NB4 (cell line): ENCODE measurements around the gene ADAMTSL1.

ENCODE experiments used
- DNase-seq: peaks from one replicate; pipeline ENCODE4 v3.0.0; 2010; ENCODE audit warnings: low read depth
- H3K4me3 ChIP-seq: one replicate; pipeline ENCODE4 v1.5.1; 2011; ENCODE audit warnings: mild to moderate bottlenecking, low read depth, low read length, moderate library complexity
- MYC ChIP-seq: IDR thresholded peaks from 2 replicates; pipeline ENCODE4 v1.6.1; 2011; ENCODE audit warnings: low read depth, low read length
- POLR2A ChIP-seq: IDR thresholded peaks from 2 replicates; pipeline ENCODE4 v1.6.1; 2011; ENCODE audit warnings: mild to moderate bottlenecking; ENCODE audit not compliant: insufficient read length; ENCODE audit errors: extremely low read depth
- TF ChIP-seq, protein P1 (sequence below): IDR thresholded peaks from 2 replicates; pipeline ENCODE4 v1.6.1; 2011; ENCODE audit warnings: low read depth, low read length
- TF ChIP-seq, protein P2 (sequence below): IDR thresholded peaks from one replicate; pipeline ENCODE4 v1.5.1; 2012; ENCODE audit warnings: low read depth, low read length

Gene ADAMTSL1

DNA sequence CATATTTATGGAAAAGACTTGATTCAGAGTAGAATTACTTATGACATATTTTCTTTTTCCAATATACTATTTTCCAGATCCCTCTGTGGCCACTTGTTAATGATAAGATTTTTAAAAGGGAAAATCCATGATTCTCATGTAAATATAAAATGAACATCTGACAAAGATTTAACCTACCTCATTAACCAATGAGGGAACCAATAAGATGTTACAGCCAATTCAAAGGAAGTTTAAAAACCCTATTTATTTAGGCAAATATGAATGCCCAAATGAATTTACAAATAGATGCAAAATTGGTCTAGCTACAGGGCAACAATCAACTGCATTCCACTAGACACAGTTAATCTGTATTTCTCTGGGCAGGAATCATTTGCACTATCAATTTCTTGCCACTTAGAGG is 226.8 kb downstream of the ADAMTSL1 start:
- TF ChIP-seq POLR2A = no peak
- no peak for TF ChIP-seq MYC
- TF ChIP-seq, protein P1, sequence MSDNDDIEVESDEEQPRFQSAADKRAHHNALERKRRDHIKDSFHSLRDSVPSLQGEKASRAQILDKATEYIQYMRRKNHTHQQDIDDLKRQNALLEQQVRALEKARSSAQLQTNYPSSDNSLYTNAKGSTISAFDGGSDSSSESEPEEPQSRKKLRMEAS = no peak
- TF ChIP-seq, protein P2, sequence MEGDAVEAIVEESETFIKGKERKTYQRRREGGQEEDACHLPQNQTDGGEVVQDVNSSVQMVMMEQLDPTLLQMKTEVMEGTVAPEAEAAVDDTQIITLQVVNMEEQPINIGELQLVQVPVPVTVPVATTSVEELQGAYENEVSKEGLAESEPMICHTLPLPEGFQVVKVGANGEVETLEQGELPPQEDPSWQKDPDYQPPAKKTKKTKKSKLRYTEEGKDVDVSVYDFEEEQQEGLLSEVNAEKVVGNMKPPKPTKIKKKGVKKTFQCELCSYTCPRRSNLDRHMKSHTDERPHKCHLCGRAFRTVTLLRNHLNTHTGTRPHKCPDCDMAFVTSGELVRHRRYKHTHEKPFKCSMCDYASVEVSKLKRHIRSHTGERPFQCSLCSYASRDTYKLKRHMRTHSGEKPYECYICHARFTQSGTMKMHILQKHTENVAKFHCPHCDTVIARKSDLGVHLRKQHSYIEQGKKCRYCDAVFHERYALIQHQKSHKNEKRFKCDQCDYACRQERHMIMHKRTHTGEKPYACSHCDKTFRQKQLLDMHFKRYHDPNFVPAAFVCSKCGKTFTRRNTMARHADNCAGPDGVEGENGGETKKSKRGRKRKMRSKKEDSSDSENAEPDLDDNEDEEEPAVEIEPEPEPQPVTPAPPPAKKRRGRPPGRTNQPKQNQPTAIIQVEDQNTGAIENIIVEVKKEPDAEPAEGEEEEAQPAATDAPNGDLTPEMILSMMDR = no peak
- DNase-seq = no peak
- H3K4me3 ChIP-seq = no peak overlapping the region

DNA sequence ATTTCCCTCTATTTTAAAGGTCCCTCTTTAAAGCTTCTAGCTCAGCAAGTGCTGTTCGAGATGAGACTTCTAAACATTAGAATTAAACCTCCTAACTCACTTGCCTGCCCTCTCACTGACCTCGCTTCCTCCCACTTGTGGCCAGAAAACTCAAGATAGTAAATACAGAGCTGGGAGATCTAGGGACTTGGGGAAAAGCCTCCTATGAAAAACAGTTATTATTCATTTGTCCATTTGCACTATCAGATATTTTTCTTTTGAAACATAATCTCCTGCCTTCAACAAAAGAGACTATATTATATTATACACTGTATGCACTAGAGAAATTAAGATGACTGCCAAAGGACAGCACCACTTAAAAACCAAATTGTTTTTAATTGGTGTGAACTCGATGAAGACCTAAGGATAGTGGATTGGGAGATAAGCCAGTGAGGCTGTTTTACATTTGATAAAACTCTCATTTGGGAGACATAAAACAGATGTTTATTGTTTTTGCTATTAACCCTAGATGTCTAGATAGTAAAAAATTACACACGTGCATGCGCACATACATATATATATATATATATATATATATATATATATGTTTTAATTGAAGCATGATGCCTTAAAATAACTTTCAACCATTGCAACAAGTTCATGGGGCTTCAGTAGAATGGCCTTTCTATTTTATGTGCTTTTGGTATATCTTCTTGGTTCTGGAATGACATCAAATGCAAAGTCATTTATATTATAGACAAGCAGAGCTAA is 229.4 kb downstream of the ADAMTSL1 start:
- no peak for TF ChIP-seq POLR2A
- TF ChIP-seq, protein P2 = no peak
- TF ChIP-seq, protein P1 = no peak
- TF ChIP-seq MYC = no peak
- no peak for DNase-seq
- H3K4me3 ChIP-seq = no peak overlapping the region

DNA sequence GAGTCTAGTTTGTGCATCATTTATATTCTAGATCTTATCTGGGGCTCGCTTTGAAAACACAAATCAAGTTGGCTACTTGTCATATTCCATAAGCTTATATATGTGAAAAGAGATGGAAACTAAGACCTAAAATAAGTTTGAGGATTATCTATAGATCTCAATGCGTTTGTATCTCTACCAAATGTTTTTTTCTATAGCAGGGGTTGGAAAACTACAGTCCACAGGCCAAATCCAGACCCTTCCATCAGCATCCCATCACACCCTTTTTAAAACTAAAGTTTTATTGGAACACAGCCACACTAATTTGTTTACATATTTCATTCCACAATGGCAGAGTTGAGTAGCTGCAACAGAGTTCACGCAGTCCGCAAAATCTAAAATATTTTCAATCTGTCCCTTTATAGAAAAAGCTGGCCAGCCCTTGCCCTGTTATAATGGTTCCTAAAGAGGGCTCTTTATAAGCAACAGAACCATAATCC is 230.0 kb downstream of the ADAMTSL1 start:
- H3K4me3 ChIP-seq = no peak overlapping the region
- TF ChIP-seq POLR2A = no peak
- TF ChIP-seq, protein P2 = no peak
- TF ChIP-seq MYC = no peak
- TF ChIP-seq, protein P1 = no peak
- no peak for DNase-seq

DNA sequence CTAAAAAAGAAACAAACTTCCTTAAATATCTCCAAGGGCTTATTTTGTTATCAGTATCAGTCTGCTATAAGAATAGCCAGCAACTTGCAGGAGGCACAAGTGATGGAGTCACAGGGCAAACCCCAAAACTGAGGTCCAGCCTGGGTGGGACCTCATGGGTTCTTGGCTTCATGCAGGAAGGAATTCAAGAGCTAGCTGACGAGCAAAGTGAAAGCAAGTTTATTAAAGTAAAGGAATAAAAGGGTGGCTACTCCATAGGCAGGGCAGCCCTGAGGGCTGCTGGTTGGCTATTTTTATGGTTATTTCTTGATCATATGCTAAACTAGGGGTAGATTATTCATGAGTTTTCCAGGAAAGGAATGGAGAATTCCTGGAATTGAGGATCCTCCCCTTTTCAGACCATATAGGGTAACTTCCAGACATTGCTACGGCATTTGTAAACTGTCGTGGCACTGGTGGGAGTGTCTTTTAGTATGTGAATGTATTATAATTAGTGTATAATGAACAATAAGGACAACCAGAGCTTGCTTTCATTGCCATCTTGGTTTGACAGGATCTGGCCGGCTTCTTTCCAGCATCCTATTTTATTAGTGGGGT is 231.9 kb downstream of the ADAMTSL1 start:
- no peak for DNase-seq
- H3K4me3 ChIP-seq = no peak overlapping the region
- TF ChIP-seq MYC (no peak), POLR2A (no peak)
- TF ChIP-seq, protein P1 = no peak
- TF ChIP-seq, protein P2 = no peak

DNA sequence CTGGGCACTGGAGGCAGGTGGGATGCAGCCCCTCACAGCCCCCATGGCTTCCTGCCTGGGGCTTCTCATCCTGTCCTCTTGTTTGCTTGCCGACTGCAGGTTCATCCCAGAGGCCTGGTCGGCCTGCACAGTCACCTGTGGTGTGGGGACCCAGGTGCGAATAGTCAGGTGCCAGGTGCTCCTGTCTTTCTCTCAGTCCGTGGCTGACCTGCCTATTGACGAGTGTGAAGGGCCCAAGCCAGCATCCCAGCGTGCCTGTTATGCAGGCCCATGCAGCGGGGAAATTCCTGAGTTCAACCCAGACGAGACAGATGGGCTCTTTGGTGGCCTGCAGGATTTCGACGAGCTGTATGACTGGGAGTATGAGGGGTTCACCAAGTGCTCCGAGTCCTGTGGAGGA is 232.7 kb downstream of the ADAMTSL1 start:
- no peak overlapping the region for H3K4me3 ChIP-seq
- TF ChIP-seq, protein P1 = no peak
- TF ChIP-seq MYC = no peak
- no peak for TF ChIP-seq POLR2A
- TF ChIP-seq, protein P2 = no peak
- no peak for DNase-seq
